WI38 (cell line): ENCODE results near the gene HSD17B13.

Source experiments
- H3K4me3 ChIP-seq: 2 replicates; pipeline ENCODE4 v1.5.1; 2011; ENCODE audit warnings: low read depth, mild to moderate bottlenecking, control low read depth, low read length
- CTCF ChIP-seq: IDR thresholded peaks from 2 replicates; pipeline ENCODE4 v1.5.1; 2012; ENCODE audit warnings: low read depth, mild to moderate bottlenecking, control low read depth, low read length

HSD17B13 gene

GRCh38 chr4:87278335-87278794, 44.3 kb downstream of the HSD17B13 start:
- TF ChIP-seq CTCF, result no peak
- H3K4me3 ChIP-seq, result no peak overlapping the region

- TF ChIP-seq CTCF, result no peak
- no peak overlapping the region for H3K4me3 ChIP-seq
Measured at GRCh38 chr4:87275311-87275710, 47.4 kb downstream of the HSD17B13 start.

- TF ChIP-seq CTCF, result no peak
- no peak overlapping the region for H3K4me3 ChIP-seq
Measured at GRCh38 chr4:87274803-87275202, 47.9 kb downstream of the HSD17B13 start.

GRCh38 chr4:87274327-87274726, 48.4 kb downstream of the HSD17B13 start:
- TF ChIP-seq CTCF, result no peak
- H3K4me3 ChIP-seq, result no peak overlapping the region

- H3K4me3 ChIP-seq, result no peak overlapping the region
- TF ChIP-seq CTCF, result no peak
Measured at GRCh38 chr4:87270825-87271224, 51.9 kb downstream of the HSD17B13 start.

GRCh38 chr4:87270144-87270543, 52.5 kb downstream of the HSD17B13 start:
- peak; percentile 43 for TF ChIP-seq CTCF
- H3K4me3 ChIP-seq, result no peak overlapping the region

- no peak overlapping the region for H3K4me3 ChIP-seq
- no peak for TF ChIP-seq CTCF
Measured at GRCh38 chr4:87268411-87268810, 54.3 kb downstream of the HSD17B13 start.
